DND-41 (cell line): ENCODE measurements around the gene NTSR1.

Source experiments
- CTCF ChIP-seq: IDR thresholded peaks from 2 replicates; pipeline ENCODE4 v1.5.1; 2012; ENCODE audit warnings: borderline replicate concordance, low read length, moderate library complexity, mild to moderate bottlenecking; ENCODE audit not compliant: poor library complexity, severe bottlenecking; ENCODE audit errors: extremely low read depth
- EZH2 ChIP-seq: IDR thresholded peaks from 3 replicates; pipeline ENCODE4 v1.6.1; 2012; ENCODE audit warnings: borderline replicate concordance, low read depth, mild to moderate bottlenecking, moderate library complexity, low read length, inconsistent platforms; ENCODE audit not compliant: severe bottlenecking

- TF ChIP-seq CTCF (no peak), EZH2 (no peak)
Observed at GRCh38 chr20:62660240-62660615, 48.4 kb upstream of the NTSR1 start.
